Thyroid gland (tissue), 4 donors: Measurements from ENCODE around the gene MED8.
"Not testable (repeated sequence)": the region's sequence is repeated elsewhere in the genome, so short reads cannot be mapped to it uniquely, and the experiment has no call there.

Experiments used
- POLR2A ChIP-seq, 2 donors: fragments of 450-650 bp; IDR thresholded peaks; one replicate each; pipeline ENCODE4 v1.6.1; 2017; ENCODE audit warnings: antibody characterized with exemption in 2 of 2, mild to moderate bottlenecking in 2 of 2, moderate library complexity in 1 of 2
- TF ChIP-seq, protein P1 (sequence below), 6 experiments: fragments of 200-600 bp in 3 of 6; fragments of 450-650 bp in 3 of 6; sonication (generic) in 3 of 6; IDR thresholded peaks; one replicate each; pipeline ENCODE4 v1.5.1; 2016 to 2019; ENCODE audit warnings: antibody characterized with exemption in 6 of 6, mild to moderate bottlenecking in 2 of 6, inconsistent platforms in 1 of 6, moderate library complexity in 1 of 6

GRCh38 chr1:43400441-43400840, 10.8 kb upstream of the MED8 start:
- TF ChIP-seq, protein P1, sequence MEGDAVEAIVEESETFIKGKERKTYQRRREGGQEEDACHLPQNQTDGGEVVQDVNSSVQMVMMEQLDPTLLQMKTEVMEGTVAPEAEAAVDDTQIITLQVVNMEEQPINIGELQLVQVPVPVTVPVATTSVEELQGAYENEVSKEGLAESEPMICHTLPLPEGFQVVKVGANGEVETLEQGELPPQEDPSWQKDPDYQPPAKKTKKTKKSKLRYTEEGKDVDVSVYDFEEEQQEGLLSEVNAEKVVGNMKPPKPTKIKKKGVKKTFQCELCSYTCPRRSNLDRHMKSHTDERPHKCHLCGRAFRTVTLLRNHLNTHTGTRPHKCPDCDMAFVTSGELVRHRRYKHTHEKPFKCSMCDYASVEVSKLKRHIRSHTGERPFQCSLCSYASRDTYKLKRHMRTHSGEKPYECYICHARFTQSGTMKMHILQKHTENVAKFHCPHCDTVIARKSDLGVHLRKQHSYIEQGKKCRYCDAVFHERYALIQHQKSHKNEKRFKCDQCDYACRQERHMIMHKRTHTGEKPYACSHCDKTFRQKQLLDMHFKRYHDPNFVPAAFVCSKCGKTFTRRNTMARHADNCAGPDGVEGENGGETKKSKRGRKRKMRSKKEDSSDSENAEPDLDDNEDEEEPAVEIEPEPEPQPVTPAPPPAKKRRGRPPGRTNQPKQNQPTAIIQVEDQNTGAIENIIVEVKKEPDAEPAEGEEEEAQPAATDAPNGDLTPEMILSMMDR (IDR thresholded peaks at IDR 0.05), result not testable (repeated sequence)
- not testable (repeated sequence) for TF ChIP-seq POLR2A (IDR thresholded peaks at IDR 0.05)
